Astrocyte (in vitro differentiated cells and primary cell): ENCODE data around the gene ANO3.

ENCODE experiments used
- EZH2 ChIP-seq: IDR thresholded peaks from 2 replicates; pipeline ENCODE4 v1.6.1; 2012; ENCODE audit warnings: mild to moderate bottlenecking, low read length, inconsistent platforms; ENCODE audit not compliant: insufficient read depth
- TF ChIP-seq, protein P1 (sequence below): IDR thresholded peaks from 2 replicates; pipeline ENCODE4 v1.5.1; 2011; ENCODE audit warnings: low read depth, mild to moderate bottlenecking, inconsistent platforms, low read length, moderate library complexity; ENCODE audit not compliant: insufficient read depth

DNA sequence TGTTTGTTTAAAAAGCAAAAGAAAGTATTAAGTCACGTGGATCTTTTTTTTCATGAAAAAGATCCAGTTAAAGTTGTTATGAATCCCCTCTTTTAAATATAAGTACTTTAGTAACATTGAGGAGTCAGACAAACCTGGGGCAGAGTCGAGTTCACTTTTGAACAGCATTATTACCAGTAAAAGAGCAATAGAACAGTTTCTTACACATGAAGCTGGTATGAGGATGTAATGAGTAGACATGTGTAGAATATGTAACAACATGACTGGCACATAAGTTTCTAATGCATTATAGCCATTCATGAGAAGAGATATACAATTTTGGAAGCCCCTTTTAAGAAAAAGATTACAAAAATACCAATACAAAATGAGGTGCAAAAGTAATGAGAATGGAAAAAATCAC is 247.8 kb downstream of the ANO3 start:
- TF ChIP-seq, protein P1, sequence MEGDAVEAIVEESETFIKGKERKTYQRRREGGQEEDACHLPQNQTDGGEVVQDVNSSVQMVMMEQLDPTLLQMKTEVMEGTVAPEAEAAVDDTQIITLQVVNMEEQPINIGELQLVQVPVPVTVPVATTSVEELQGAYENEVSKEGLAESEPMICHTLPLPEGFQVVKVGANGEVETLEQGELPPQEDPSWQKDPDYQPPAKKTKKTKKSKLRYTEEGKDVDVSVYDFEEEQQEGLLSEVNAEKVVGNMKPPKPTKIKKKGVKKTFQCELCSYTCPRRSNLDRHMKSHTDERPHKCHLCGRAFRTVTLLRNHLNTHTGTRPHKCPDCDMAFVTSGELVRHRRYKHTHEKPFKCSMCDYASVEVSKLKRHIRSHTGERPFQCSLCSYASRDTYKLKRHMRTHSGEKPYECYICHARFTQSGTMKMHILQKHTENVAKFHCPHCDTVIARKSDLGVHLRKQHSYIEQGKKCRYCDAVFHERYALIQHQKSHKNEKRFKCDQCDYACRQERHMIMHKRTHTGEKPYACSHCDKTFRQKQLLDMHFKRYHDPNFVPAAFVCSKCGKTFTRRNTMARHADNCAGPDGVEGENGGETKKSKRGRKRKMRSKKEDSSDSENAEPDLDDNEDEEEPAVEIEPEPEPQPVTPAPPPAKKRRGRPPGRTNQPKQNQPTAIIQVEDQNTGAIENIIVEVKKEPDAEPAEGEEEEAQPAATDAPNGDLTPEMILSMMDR = no peak
- no peak for TF ChIP-seq EZH2
